ENCODE results near the gene SPAST.
"Not testable (repeated sequence)": the region's sequence is repeated elsewhere in the genome, so short reads cannot be mapped to it uniquely, and the experiment has no call there.

Gene SPAST, protein sequence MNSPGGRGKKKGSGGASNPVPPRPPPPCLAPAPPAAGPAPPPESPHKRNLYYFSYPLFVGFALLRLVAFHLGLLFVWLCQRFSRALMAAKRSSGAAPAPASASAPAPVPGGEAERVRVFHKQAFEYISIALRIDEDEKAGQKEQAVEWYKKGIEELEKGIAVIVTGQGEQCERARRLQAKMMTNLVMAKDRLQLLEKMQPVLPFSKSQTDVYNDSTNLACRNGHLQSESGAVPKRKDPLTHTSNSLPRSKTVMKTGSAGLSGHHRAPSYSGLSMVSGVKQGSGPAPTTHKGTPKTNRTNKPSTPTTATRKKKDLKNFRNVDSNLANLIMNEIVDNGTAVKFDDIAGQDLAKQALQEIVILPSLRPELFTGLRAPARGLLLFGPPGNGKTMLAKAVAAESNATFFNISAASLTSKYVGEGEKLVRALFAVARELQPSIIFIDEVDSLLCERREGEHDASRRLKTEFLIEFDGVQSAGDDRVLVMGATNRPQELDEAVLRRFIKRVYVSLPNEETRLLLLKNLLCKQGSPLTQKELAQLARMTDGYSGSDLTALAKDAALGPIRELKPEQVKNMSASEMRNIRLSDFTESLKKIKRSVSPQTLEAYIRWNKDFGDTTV

DNA sequence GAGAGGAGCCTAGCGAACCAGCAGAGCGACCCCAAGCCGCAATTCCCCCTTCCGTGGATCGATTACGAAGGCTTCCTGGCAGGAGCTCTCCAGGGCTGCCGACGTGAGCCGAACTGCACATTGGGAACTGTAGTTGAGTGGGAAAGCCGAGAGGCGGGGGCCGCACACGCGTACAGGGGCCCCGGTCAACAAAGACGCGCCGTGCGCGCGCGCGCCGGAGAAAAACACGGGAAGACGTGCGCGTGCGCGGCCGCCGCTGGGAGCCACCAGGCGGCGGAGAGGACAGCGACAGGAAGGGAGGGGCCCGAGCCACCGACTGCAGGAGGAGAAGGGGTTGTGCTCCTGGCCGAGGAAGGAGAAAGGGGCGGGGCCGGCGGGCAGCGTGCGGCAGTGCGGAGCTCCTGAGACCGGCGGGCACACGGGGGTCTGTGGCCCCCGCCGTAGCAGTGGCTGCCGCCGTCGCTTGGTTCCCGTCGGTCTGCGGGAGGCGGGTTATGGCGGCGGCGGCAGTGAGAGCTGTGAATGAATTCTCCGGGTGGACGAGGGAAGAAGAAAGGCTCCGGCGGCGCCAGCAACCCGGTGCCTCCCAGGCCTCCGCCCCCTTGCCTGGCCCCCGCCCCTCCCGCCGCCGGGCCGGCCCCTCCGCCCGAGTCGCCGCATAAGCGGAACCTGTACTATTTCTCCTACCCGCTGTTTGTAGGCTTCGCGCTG is at the start of gene SPAST:
SPAST (plus strand) TSS at position 247 of the 711 bp plus-strand sequence; CDS start at position 523, 276 bp downstream.
- peak; percentile 96 for FAIRE-seq

DNA sequence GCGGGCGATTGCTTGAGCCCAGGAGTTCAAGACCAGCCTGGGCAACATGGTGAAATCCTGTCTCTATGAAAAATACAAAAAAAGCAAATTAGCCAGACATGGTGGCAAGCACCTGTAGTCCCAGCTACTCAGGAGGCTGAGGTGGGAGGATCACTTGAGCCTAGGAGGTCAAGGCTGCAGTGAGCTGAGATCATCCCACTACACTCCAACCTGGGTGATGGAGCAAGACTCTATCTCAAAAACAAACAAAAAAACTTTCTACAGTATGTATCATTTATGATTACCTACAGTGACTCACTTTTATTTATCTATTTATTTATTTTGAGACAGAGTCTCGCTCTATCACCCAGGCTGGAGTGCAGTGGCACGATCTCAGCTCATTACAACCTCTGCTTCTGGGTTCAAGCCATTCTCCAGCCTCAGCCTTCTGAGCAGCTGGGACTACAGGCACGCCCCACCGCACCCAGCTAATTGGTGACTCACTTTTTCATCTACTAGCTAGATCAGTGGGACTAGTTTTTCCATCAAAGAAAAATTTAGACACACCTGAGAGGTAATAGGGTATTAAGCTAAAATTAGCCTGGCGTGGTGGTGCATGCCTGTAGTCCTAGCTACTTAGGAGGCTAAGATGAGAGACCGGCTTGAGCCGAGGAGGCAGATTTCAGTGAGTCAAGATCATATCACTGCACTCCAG is 44.4 kb upstream of the SPAST start:
- not testable (repeated sequence) for FAIRE-seq

DNA sequence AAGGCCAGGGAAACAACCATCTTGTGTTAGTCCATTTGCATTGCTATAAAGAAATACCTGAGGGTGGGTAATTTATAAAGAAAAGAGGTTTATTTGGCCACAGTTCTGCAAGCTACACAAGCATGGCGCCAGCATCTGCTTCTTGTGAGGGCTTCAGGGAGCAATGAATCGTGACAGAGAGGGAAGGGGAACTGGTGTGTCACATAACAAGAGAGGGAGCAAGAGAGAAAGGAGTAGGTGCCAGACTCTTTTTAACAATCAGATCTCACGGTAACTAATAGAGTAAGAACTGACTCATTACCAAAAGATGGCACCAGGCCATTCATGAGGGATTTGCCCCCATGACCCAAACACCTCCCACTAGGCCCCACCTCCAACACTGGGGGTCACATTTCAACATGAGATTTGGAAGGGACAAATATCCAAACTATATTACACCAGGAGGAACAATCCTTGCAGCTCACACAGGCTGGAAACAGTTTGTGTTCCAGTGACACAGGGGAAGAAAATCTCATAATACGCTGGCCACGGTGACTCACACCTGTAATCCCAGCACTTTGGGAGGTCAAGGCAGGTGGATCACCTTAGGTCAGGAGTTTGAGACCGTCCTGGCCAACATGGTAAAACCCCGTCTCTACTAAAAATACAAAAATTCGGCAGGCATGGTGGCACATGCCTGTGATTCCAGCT is 29.0 kb upstream of the SPAST start:
- FAIRE-seq: not testable (repeated sequence)

DNA sequence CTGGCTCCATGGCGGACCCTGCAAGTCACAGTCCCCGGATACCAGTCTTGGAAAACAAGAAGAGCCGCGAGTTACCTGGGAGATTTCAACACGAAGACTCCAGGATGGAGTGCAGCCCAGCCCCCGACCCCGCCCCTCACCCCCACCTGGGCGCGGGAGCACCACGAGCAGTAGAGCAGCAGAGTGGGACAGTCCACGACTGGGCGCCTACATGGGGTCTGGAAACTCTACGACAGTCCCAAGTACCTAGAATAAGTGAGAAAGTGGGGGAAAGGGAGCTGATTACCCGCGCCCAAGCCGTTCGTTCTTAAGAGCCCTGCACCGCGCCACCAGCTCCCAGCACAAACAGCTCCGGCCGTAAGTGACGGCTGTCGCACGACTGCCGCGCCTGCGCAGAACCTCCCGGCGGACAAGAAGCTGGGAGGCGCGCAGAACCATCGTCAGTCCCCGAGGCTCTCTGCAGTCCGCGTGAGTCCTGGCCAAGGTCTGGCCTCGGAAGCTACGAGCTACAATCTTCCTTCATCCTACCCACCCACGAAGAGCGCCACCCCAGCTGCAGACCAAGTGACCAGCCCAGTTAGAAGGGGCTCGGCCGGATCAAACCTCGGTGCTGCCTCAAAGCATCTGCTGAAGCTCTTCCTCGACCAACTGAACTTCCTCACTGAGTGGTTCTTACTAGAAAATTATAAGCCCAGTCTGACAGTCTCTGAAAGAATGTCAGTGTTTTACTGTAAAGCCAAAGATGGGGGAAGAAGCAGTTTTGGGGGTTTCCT is 23.7 kb upstream of the SPAST start, which contains the start of gene DPY30:
DPY30 (minus strand) TSS at position 359 of the 773 bp plus-strand sequence; CDS start at position 10, 349 bp downstream.
- peak; percentile 80 for FAIRE-seq

DNA sequence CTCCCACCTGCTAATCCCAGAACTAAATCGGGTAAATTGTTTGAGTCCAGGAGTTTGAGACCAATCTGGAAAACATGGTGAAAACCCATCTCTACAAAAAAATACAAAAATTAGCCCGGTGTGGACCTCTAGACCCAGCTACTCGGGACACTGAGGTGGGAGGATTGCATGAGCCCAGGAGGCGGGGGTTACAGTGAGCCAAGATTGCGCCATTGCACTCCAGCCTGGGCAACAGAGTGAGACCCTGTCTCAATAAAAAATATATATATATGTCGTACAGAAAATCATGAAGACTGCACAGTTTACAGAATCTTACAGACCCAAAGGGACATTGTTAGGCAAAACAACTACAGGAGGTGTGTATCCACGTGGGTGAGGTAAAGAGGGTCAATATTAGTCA is 19.8 kb upstream of the SPAST start:
- FAIRE-seq: no peak

DNA sequence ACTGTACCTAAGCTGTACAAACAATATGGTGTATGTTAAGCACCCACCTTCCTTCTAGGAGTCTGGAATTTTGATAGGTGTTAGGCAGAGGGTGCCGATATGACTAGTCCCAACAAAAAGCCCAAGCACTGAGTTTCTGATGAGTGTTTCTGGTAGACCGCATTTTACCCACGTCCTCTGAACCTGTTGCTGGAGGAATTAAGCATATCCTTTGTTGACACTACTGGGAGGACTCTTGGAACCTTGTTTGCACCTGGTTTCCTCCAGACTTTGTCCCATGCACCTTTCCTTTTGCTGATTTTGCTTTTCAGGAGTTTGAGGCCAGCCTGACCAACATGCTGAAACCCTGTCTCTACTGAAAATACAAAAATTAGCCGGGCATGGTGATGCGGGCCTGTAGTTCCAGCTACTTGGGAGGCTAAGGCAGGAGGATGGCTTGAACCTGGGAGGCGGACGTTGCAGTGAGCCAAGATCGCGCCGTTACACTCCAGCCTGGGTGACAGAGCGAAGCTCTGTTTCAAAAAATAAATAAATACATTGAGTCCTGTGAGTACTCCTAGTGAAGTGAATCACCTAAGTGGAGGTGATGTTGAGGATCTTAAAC is 11.4 kb upstream of the SPAST start:
- FAIRE-seq: no peak

DNA sequence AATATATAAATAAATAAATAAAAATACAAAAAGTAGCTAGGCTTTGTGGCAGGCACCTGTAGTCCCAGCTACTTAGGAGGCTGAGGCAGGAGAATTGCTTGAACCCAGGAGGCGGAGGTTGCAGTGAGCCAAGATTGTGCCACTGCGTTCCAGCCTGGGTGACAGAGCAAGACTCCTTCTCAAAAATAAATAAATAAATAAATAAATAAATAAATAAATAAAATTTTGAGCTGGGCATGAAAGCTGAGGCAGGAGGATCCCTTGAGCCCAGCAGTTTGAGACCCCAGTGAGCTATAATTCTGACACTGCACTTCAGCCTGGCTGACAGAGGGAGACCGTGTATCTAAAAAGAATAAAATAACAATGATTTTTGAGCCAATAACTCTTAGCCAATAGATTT is 8.8 kb upstream of the SPAST start:
- not testable (repeated sequence) for FAIRE-seq

DNA sequence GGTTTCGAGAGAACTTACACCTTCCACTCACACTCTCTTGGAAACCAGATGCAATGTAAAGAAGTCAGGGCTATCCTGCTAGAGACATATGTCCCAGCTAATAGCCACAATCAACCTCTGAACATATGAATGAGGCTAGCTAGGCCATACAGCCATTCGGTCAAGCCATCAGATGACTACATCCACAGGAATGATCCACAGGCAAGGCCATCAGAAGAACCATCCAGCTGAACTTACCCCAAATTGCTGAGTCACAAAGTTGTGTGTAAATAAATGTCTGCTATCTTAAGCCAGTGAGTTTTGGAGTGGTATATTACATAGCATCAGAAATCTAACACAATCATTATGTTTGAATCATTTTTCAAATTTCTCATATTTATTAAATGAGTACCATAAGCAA is 5.2 kb upstream of the SPAST start:
- no peak for FAIRE-seq

DNA sequence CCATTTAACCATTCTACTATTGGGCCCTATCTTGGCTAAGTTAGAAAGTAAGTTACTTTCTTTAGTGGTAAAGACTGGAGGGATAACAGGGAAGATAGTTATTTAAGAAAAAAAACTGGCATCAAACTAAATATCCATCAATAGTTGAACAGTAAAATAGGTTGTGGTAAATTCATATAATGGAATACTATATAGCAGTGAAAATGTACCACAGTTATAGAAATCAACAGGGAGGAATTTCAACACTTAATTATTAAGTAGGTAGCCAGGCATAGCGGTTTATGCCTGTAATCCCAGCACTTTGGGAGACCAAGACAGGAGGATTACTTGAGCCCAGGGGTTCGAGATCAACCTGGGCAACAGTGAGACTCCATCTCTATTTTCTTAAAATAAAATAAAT is 3.1 kb upstream of the SPAST start:
- no peak for FAIRE-seq

DNA sequence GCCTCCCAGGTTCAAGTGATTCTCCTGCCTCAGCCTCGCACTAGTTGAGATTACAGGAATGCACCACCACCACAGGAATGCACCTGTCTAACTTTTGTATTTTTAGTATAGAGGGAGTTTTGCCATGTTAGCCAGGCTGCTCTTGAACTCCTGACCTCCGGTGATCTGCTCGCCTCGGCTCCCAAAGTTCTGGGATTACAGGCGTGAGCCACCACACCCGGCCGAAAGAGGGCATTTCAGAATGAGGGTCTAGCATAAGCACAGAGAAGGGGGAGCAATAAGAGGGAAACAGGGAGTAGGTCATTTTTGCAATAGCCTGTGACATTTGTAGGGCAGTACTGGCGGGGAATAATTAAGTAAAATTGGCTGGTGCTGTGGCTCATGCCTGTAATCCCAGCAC is 1.9 kb upstream of the SPAST start:
- no peak for FAIRE-seq

DNA sequence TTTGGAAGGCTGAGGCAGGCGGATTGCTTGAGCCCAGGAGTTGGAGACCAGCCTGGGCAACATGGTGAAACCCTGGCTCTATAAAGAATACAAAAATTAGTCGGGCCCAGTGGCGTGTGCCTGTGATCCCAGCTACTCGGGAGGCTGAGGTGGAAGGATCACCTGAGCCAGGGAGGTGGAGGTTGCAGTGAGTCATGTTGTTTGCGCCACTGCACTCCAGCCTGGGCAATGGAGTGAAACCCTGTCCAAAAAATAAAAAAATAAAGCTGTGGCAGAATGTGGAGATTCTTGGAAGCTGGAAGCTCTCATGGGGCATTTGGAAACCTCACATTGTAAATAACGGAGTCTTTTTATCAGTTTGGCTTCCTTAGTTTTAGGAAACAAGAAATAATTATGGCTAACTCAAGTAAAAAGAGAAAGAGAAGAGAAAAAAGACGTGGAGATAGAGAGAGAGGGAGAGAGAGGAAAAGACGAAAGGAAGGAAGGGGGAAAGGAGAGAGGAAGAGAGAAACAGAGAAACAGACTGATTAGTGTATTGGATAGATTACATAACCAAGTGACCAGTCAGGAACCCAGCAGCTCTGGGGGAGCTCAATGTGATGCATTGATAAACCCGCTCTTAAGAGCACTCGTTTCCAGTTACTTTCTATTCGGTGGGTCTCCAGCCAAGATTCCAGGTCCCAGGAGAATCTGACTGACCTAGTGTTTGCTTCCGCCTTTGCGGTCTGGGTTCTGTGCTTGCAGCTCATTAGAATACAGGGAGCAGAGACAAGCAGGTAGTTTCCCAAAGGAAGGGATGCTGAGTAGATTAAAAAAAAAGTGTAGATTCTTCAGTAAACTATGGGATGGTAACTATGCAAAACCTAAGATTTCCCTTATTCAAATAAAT is 1.1 kb upstream of the SPAST start:
- no peak for FAIRE-seq

DNA sequence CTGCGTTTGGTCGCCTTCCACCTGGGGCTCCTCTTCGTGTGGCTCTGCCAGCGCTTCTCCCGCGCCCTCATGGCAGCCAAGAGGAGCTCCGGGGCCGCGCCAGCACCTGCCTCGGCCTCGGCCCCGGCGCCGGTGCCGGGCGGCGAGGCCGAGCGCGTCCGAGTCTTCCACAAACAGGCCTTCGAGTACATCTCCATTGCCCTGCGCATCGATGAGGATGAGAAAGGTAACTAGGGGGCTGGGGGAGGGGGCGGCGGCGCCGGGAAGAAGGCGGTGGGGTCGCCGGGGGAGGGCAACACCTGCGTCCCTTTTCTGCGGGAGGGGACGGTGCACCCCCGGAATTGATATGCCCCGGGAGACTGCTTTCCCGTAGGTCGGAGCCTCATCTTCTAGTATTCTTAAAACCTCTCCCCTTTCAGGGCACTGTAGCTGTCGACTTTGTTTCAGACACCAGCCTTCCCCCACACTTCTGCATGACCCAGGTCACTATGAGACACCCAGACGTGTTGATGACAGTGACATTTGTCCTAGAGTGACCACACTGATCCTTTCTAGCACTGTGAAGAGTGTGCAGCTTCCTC is 755 bp downstream of the SPAST start:
- FAIRE-seq: no peak

DNA sequence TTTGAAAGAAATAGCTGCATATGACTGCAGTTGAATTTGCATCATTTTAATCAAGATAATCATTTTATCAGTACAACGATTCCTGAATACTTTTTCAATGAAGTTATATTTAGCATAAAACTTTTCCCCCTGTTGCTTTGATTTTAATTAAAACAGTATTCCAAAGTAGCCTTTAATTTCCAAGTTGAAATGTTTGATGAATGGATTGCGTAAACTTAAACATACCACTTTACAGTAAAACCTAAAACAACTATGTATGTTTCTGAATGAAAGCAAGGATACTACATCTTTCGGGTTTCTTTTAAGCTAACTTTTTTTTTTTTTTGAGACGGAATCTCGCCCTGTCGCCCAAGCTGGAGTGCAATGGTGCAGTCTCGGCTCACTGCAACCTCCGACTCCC is 1.4 kb downstream of the SPAST start:
- FAIRE-seq: no peak

DNA sequence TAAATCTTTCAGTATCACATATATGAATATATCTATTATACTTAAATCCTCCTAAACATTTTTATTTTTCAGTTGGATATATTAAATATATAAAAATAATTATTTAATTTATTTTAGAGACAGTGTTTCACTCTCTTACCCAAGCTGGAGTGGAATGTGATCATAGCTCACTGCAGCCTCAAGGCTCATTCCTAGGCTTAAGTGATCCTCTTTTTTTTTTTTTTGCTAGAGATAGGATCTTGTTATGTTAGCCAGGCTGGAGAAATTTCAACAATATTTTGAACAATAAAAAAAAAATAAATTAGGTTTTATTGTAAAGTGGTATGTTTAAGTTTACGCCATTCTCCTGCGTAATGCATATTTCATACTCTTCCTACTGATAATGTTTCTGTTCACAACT is 4.2 kb downstream of the SPAST start:
- FAIRE-seq: no peak

DNA sequence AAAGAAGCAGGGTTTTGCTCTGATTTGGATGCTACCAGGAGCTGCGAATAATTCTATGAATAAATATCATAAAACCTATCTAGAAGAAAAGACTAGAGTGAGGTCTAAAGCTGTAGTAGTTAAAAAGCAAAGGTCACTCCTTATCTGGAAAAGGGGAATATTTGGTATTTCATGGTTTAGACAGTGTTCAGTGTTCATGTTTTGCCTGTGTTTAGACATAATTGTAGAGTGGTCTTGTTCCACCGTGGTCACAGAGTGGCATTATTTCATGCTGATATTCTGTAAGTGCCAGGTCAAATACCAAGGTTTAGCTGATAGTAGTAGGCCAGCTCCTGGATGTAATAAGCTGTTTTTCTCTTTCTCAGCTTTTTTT is 10.8 kb downstream of the SPAST start:
- FAIRE-seq: no peak

DNA sequence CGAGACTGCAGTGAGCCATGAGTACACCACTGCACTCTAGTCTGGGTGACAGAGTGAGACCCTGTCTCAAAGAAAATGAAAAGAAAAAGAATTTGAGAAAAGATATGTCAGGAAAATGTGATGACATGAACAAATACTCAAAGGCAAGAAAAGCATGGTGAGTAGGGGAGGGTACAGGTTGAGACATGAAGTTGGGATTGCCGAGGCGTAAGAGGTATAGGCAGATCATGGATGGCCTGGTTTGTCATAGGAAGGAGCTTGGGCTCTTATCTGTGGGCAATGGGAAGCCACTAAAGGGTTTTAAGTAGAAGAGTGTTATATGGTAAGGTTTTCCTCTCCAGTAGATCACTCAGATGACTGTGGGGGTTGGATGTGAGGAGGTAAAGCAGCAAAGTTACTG is 32.3 kb downstream of the SPAST start:
- FAIRE-seq: no peak

DNA sequence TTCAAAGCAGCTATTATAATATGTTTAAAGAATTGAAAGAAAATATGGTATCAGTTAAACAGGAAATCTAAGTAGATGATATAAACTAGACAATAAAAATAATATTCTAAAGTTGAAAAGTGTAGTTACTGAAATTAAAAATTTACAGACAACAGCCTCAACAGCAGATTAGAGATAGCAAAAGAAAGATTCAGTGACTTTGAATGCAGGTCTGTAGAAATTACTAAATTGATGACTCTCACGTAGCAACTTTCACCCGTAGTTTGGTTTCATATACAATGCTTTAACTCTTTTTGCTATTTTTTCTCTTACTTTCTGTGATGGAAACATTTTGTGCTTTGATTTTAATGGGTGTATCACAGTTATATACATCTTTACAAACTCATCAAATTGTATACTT is 44.8 kb downstream of the SPAST start:
- FAIRE-seq: no peak

DNA sequence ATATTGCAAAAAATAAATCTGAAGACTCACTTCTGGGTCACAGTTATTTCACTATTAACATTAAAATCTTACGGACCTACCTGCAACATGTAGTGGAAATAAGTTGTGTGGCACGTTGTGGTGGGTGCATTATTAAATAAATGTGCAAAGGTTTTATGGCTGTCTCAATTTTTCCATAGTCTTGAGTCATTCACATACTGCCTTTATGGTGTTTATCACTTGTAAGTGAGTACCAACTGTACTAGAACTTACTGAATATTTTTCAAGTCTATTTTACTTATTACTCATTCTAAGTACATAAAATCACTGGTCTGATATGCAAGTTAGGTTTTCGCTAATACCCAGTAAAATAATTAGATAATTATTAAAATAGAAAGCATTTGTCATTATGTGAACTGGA is 54.7 kb downstream of the SPAST start:
- FAIRE-seq: no peak

DNA sequence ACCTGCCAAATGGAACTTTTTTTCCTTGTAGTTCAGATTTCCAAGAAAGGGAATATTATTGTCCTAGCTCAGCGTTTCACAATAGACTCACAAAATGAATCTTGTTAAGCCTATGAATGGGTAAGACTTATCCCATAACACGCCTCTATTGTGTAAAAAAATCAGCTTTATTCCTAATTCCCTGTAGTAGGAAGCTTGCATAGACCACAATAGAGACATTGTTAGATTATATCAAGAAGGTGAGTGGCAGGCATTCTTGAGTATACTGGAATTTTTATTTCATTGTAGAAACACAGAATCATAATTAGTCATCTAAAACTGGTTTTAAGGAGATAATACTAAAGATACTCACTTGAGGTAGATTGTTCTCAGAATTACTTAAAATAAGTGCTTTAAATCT is 55.8 kb downstream of the SPAST start:
- FAIRE-seq: no peak

DNA sequence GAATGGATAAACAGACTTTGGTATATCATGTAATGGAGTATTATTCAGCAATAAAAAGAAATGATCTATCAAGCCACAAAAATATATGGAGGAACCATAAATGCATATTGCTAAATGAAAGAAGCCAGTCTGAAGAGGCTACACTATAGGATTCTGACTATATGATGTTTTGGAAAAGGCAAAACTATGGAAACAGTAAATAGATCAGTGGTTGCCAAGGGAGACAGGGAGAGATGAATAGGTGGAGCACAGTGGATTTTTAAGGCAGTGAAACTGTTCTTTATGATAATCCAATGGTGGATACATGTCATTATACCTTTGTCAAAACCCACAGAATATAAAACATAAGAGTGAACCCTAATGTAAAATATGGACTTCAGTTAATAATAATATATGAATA is 61.3 kb downstream of the SPAST start:
- no peak for FAIRE-seq

All from G401.6 (cell line).